Neutrophil (primary cell): Measurements from ENCODE around the gene GALNT10.

Experiments used
- H3K27ac ChIP-seq: fragments of 200-600 bp; sonication (generic); 2 replicates; pipeline ENCODE4 v1.5.1; 2016; ENCODE audit warnings: mild to moderate bottlenecking, moderate library complexity
- H3K27me3 ChIP-seq: fragments of 200-600 bp; sonication (generic); 2 replicates; pipeline ENCODE4 v1.6.0; 2016; ENCODE audit warnings: mild to moderate bottlenecking
- H3K36me3 ChIP-seq: fragments of 200-600 bp; sonication (generic); 2 replicates; pipeline ENCODE4 v1.5.1; 2017
- H3K4me1 ChIP-seq, 2 experiments: fragments of 200-600 bp in 1 of 2; sonication (generic) in 1 of 2; 1 replicate in 1 of 2; 2 replicates in 1 of 2; pipeline versions ENCODE4 v1.5.1 to v1.6.1; 2013 to 2016; ENCODE audit warnings: low read depth in 1 of 2, low read length in 1 of 2, mild to moderate bottlenecking in 1 of 2, moderate library complexity in 1 of 2; ENCODE audit not compliant: control insufficient read depth in 1 of 2, insufficient read depth in 1 of 2
- H3K4me3 ChIP-seq, 2 experiments: fragments of 200-600 bp in 1 of 2; sonication (generic) in 1 of 2; 1 replicate in 1 of 2; 2 replicates in 1 of 2; pipeline ENCODE4 v1.5.1; 2013 to 2016; ENCODE audit warnings: low read depth in 1 of 2, low read length in 1 of 2, mild to moderate bottlenecking in 1 of 2, moderate library complexity in 1 of 2
- H3K9me3 ChIP-seq: fragments of 200-600 bp; sonication (generic); 2 replicates; pipeline ENCODE4 v1.5.1; 2016
- TF ChIP-seq, protein P1 (sequence below): fragments of 200-600 bp; sonication (generic); IDR thresholded peaks from 2 replicates; pipeline ENCODE4 v1.5.1; 2016; ENCODE audit warnings: antibody characterized with exemption

GALNT10 gene

DNA sequence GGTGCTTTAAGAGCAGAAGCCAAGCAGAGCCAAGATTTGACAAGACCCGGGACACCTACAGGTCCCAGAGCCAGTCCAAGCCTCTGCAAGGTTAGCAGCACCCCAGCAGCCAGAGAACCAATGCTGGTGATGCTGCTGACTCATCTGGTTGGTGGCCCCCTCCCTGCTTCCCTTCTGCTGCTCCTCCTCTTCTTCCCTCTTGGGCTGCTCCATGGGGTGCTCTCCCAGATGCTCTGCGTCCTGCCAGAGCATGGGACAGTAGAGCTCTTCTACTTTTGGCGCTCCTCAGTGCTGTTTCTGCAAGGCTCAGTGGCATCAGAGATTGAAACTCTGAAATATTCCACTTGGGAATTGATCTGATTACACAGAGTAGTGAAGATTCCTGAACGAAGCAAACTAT, 179.1 kb downstream of the GALNT10 start:
- peaks cover 11% of the 10 kb centered on the region for H3K36me3 ChIP-seq
- TF ChIP-seq, protein P1, sequence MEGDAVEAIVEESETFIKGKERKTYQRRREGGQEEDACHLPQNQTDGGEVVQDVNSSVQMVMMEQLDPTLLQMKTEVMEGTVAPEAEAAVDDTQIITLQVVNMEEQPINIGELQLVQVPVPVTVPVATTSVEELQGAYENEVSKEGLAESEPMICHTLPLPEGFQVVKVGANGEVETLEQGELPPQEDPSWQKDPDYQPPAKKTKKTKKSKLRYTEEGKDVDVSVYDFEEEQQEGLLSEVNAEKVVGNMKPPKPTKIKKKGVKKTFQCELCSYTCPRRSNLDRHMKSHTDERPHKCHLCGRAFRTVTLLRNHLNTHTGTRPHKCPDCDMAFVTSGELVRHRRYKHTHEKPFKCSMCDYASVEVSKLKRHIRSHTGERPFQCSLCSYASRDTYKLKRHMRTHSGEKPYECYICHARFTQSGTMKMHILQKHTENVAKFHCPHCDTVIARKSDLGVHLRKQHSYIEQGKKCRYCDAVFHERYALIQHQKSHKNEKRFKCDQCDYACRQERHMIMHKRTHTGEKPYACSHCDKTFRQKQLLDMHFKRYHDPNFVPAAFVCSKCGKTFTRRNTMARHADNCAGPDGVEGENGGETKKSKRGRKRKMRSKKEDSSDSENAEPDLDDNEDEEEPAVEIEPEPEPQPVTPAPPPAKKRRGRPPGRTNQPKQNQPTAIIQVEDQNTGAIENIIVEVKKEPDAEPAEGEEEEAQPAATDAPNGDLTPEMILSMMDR = no peak

DNA sequence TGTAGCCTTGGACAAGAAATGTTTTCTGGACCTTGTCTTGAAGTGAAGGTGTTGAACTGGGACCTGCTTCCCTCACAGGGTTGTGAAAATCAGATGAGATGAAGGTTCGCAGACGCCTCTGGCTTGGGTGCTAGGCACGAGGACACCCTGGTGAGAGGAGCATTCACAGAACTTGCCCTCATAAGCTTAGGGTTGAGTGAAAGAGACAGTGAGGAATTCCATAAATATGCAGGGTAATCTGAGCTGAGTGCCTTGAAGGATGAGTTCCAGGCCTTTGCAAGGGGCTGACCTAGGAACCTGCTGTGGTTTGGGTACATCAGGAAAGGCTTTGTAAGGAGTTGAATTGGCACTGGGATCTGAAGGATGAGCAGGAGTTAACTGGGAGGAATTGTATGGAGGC, 179.6 kb downstream of the GALNT10 start:
- Histone ChIP-seq H3K36me3 (peaks cover 11% of the 10 kb centered on the region), H3K9me3 (no peaks in the 10 kb centered on the region), H3K27me3 (no peaks in the 10 kb centered on the region), H3K4me1 (no peaks in the 10 kb centered on the region), H3K4me3 (no peak overlapping the region), H3K27ac (no peak overlapping the region)
- TF ChIP-seq, protein P1 = no peak

More for the DNA sequence above, 179.1 kb downstream of the GALNT10 start:
- Histone ChIP-seq H3K4me3 (no peak overlapping the region), H3K27ac (no peak overlapping the region), H3K27me3 (no peaks in the 10 kb centered on the region), H3K9me3 (no peaks in the 10 kb centered on the region), H3K4me1 (no peaks in the 10 kb centered on the region)

DNA sequence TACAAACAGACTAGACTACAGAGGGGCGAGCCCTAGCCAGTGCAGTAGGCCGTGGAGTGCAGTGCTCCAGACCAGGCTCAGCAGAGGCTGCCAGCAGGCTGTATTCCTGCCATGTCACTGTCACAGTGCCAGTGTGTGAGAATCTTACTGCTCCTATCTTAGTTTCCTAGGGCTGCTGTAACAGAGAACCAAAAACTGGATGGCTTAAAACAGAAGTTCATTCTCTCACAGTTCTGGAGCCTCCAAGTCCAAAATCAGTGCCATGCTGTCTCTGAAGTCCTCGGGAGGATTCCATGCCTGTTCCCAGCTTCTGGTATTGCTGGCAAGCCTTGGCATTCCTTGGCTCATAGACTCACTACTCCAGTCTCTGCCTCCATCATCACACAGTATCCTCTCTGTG, 180.3 kb downstream of the GALNT10 start:
- Histone ChIP-seq H3K27me3 (no peaks in the 10 kb centered on the region), H3K36me3 (peaks cover 13% of the 10 kb centered on the region), H3K27ac (no peak overlapping the region), H3K4me1 (no peaks in the 10 kb centered on the region), H3K4me3 (no peak overlapping the region), H3K9me3 (no peaks in the 10 kb centered on the region)
- TF ChIP-seq, protein P1 = no peak

DNA sequence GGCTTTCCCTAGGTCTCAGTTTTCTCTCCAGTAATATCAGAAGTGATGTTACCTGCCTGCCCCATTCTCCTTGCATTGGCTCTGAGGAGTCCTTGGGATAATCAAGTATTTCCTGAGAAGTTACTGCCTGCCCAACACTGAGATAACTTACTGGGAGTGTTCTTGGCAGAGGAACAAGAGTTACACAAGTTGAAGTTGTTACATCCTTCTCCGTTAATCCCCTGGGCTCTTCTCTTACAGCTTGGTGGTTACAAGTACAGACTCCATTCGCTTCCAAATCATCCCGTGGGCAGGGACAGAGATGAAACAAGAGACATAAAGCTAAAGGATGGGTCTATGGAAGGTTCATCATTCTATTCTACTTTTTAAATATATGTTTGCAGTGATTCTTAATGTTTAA, 181.2 kb downstream of the GALNT10 start:
- no peaks in the 10 kb centered on the region for H3K27me3 ChIP-seq
- H3K27ac ChIP-seq = no peak overlapping the region
- H3K9me3 ChIP-seq = no peaks in the 10 kb centered on the region
- no peak overlapping the region for H3K4me3 ChIP-seq
- H3K4me1 ChIP-seq = no peaks in the 10 kb centered on the region
- TF ChIP-seq, protein P1 = no peak
- H3K36me3 ChIP-seq = peaks cover 22% of the 10 kb centered on the region

DNA sequence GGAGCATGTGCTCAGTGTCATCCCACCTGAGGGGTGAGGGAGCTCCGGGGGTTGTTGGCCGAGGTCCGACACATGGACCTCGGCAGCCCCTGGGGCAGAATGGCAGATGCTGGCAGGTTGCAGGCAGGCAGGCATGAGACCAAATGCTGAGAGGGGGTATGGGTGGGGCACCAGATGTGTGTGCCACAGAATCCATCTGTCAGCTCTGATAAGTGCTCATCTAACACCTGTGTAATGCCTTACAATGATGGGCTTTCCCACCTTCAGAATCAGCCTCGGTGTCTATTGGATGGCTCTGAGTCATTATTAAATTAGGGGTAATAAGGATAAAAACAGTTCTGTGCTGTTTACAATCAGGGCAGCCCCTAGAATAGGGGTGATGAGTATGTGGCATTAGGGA, 182.1 kb downstream of the GALNT10 start:
- H3K36me3 ChIP-seq = peaks cover 30% of the 10 kb centered on the region
- no peaks in the 10 kb centered on the region for H3K4me1 ChIP-seq

More for the DNA sequence above, 182.1 kb downstream of the GALNT10 start:
- H3K27me3 ChIP-seq = no peaks in the 10 kb centered on the region
- TF ChIP-seq, protein P1 = no peak
- H3K9me3 ChIP-seq = no peaks in the 10 kb centered on the region
- no peak overlapping the region for H3K27ac ChIP-seq
- H3K4me3 ChIP-seq = no peak overlapping the region
